HepG2 (cell line): Measurements from ENCODE around the gene PODXL2. TPM values are rescaled to one million over a fixed set of nuclear protein-coding genes. Genes with fewer than 3 reads are reported as not detected.

Experiments used
- BCL6 ChIP-seq: IDR thresholded peaks from 2 replicates; pipeline ENCODE4 v1.6.1; 2016; ENCODE audit warnings: missing genetic modification reagents, missing compliant biosample characterization
- GMEB1 ChIP-seq: sonication (generic); formaldehyde crosslinking; IDR thresholded peaks from 2 replicates; pipeline ENCODE4 v1.5.1; 2020; ENCODE audit warnings: missing genetic modification reagents, mild to moderate bottlenecking, borderline replicate concordance
- JDP2 ChIP-seq: sonication (generic); formaldehyde crosslinking; IDR thresholded peaks from 2 replicates; pipeline ENCODE4 v1.8.1; 2022; ENCODE audit warnings: missing genetic modification reagents, borderline replicate concordance
- KDM2A ChIP-seq: sonication (generic); formaldehyde crosslinking; IDR thresholded peaks from 2 replicates; pipeline ENCODE4 v1.4.0; 2020; ENCODE audit warnings: low read depth, missing genetic modification reagents, borderline replicate concordance
- MED1 ChIP-seq: sonication (generic); formaldehyde crosslinking; IDR thresholded peaks from 2 replicates; pipeline ENCODE4 v1.4.0; 2020; ENCODE audit warnings: missing genetic modification reagents
- PRDM4 ChIP-seq: sonication (generic); formaldehyde crosslinking; IDR thresholded peaks from 2 replicates; pipeline ENCODE4 v1.9.0; 2021; ENCODE audit warnings: missing genetic modification reagents, borderline replicate concordance
- SATB2 ChIP-seq: sonication (generic); formaldehyde crosslinking; IDR thresholded peaks from 2 replicates; pipeline ENCODE4 v1.5.0; 2020; ENCODE audit warnings: missing genetic modification reagents
- SRSF9 ChIP-seq: fragments of 200-400 bp; formaldehyde crosslinking; IDR thresholded peaks from 2 replicates; pipeline ENCODE4 v1.6.1; 2018; ENCODE audit warnings: borderline replicate concordance, mild to moderate bottlenecking, low read depth, low read length; ENCODE audit not compliant: insufficient read depth, poor library complexity, severe bottlenecking
- TSC22D2 ChIP-seq: sonication (generic); formaldehyde crosslinking; IDR thresholded peaks from 2 replicates; pipeline ENCODE4 v1.5.1; 2020; ENCODE audit warnings: missing genetic modification reagents, mild to moderate bottlenecking, borderline replicate concordance
- ZMYM2 ChIP-seq: sonication (generic); formaldehyde crosslinking; IDR thresholded peaks from 2 replicates; pipeline ENCODE4 v1.8.0; 2022; ENCODE audit warnings: mild to moderate bottlenecking, missing genetic modification reagents
- ZNF44 ChIP-seq: sonication (generic); formaldehyde crosslinking; IDR thresholded peaks from 2 replicates; pipeline ENCODE4 v1.5.1; 2020; ENCODE audit warnings: mild to moderate bottlenecking, missing genetic modification reagents
- ZNF556 ChIP-seq: sonication (generic); formaldehyde crosslinking; IDR thresholded peaks from 2 replicates; pipeline ENCODE4 v1.4.0; 2020; ENCODE audit warnings: mild to moderate bottlenecking, missing genetic modification reagents, borderline replicate concordance
- ZNF646 ChIP-seq: sonication (generic); formaldehyde crosslinking; IDR thresholded peaks from 2 replicates; pipeline ENCODE4 v1.9.0; 2021; ENCODE audit warnings: mild to moderate bottlenecking, missing genetic modification reagents
- ZNF749 ChIP-seq: sonication (generic); formaldehyde crosslinking; IDR thresholded peaks from 2 replicates; pipeline ENCODE4 v1.8.0; 2022; ENCODE audit warnings: mild to moderate bottlenecking, missing genetic modification reagents, moderate library complexity, borderline replicate concordance
- ZSCAN31 ChIP-seq: sonication (generic); formaldehyde crosslinking; IDR thresholded peaks from 2 replicates; pipeline ENCODE4 v1.5.0; 2020; ENCODE audit warnings: low read depth, mild to moderate bottlenecking, missing genetic modification reagents
- polyA plus RNA-seq, 8 experiments: library from polyadenylated mRNA; depleted of rRNA in 3 of 8; stranded (reverse) in 7 of 8; unstranded in 1 of 8; fragments of >200 nt; fragmentation: Illumina TruSeq in 4 of 8; extraction: Trizol in 4 of 8; gene quantifications; 2 replicates each; pipeline versions ENCODE4 v1.2.1 to v1.2.3, GENCODE V29; 2011 to 2016; ENCODE audit warnings: low read depth in 4 of 8, missing spikeins in 1 of 8, mixed read lengths in 1 of 8; ENCODE audit not compliant: insufficient read depth in 1 of 8
- total RNA-seq, 5 experiments: library from RNA; depleted of rRNA; stranded (reverse); fragments of >200 nt; fragmentation: Illumina TruSeq; extraction: Trizol; gene quantifications; 2 replicates each; pipeline ENCODE4 v1.2.3, GENCODE V29; 2016; ENCODE audit warnings: low read depth in 1 of 5

The PODXL2 gene
- total and polyA plus RNA-seq, 2 of the 13 experiments (the other 11 are each of a cell fraction or from before 2014, with no cell fraction given): 20.4 to 25.1 TPM

GRCh38 chr3:127590593-127591465, 38.2 kb upstream of the PODXL2 start, which contains the start of gene TPRA1 (continued):
- TF ChIP-seq GMEB1 (CRISPR knock-in tag) (peak; percentile 55; the same call in 1 of the 2 replicates), ZNF749 (CRISPR knock-in tag) (0 out of 2 replicates have a peak, but pooled peaks have one; percentile 39), ZNF556 (CRISPR knock-in tag) (peak; percentile 33; the same call in 1 of the 2 replicates), BCL6 (no peak), MED1 (CRISPR knock-in tag) (peak; percentile 65), TSC22D2 (CRISPR knock-in tag) (no peak), KDM2A (CRISPR knock-in tag) (peak; percentile 63; the same call in 1 of the 2 replicates), ZNF44 (no peak), ZSCAN31 (CRISPR knock-in tag) (peak; percentile 88), ZNF646 (CRISPR knock-in tag) (no peak), SRSF9 (no peak), ZMYM2 (CRISPR knock-in tag) (no peak), PRDM4 (CRISPR knock-in tag) (no peak), SATB2 (CRISPR knock-in tag) (no peak), JDP2 (CRISPR knock-in tag) (no peak)
